MM.1S (cell line): ENCODE data around the gene PRKCE.

Experiments
- EZH2 ChIP-seq: fragments of 300-600 bp; sonication (generic); optimal IDR thresholded peaks from 2 replicates; pipeline ENCODE3; 2017; ENCODE audit warnings: low read depth, mild to moderate bottlenecking, antibody characterized with exemption, low read length, mixed read lengths
- EZH2phosphoT487 ChIP-seq: fragments of 300-600 bp; sonication (generic); IDR thresholded peaks from 2 replicates; pipeline ENCODE4 v1.6.1; 2018; ENCODE audit warnings: antibody characterized with exemption, low read length
- TF ChIP-seq, protein P1 (sequence below): fragments of 300-600 bp; sonication (generic); IDR thresholded peaks from 2 replicates; pipeline ENCODE4 v1.5.1; 2016; ENCODE audit warnings: antibody characterized with exemption, low read length, mixed read lengths

DNA sequence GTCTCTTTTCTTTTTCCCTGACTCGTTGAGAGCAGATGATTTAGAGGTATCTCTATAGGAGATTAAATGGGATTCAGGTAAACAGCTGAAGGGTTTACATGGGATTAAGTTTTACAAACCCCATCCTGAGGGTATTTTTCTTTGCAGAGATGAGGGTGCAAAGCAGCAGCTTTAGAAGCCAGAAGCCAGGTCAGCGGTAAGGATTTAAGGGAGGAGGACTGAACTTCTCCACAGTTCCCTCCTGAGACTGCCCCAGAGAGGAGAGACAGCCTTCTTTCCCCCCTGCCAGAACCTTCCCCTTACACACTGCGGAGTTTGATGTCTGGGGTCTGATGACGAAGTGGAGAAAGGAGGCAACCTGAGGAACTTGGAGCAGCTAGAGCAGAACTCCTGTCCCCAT is 220.1 kb downstream of the PRKCE start:
- TF ChIP-seq, protein P1, sequence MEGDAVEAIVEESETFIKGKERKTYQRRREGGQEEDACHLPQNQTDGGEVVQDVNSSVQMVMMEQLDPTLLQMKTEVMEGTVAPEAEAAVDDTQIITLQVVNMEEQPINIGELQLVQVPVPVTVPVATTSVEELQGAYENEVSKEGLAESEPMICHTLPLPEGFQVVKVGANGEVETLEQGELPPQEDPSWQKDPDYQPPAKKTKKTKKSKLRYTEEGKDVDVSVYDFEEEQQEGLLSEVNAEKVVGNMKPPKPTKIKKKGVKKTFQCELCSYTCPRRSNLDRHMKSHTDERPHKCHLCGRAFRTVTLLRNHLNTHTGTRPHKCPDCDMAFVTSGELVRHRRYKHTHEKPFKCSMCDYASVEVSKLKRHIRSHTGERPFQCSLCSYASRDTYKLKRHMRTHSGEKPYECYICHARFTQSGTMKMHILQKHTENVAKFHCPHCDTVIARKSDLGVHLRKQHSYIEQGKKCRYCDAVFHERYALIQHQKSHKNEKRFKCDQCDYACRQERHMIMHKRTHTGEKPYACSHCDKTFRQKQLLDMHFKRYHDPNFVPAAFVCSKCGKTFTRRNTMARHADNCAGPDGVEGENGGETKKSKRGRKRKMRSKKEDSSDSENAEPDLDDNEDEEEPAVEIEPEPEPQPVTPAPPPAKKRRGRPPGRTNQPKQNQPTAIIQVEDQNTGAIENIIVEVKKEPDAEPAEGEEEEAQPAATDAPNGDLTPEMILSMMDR = no peak
- TF ChIP-seq EZH2 (no peak), EZH2phosphoT487 (no peak)
